CD4-positive, alpha-beta T cell treated with Interleukin-1 beta for 1 hour (primary cell): Measurements from ENCODE around the gene XRCC4.

Experiments
- DNase-seq, 2 donors: peaks; one replicate each; pipeline ENCODE4 v3.0.0-alpha.2; 2020 to 2022

The XRCC4 gene

DNA sequence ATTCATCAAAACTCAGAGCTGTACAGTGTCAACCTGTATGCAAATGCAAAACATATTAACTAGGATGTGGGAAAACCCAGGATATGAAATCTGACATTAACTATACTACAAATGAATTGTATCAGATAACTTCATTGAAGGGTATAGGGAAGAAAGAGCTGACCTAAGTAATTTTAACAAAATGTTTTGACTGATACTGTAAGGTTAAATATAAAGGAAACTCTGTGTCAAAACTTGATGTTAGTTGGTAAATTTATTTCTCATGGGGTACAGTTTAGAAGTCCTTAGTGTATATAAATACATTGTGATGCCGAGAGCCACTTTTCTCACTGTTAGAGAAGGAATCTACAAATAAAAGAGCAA lies 316.1 kb downstream of the XRCC4 start:
- DNase-seq, result no peak

GRCh38 chr5:83394190-83394589 lies 316.8 kb downstream of the XRCC4 start:
- DNase-seq, result no peak

GRCh38 chr5:83396662-83397061 lies 319.3 kb downstream of the XRCC4 start:
- DNase-seq, result no peak

- DNase-seq, result no peak
Observed at GRCh38 chr5:83397658-83398057, 320.3 kb downstream of the XRCC4 start.

DNA sequence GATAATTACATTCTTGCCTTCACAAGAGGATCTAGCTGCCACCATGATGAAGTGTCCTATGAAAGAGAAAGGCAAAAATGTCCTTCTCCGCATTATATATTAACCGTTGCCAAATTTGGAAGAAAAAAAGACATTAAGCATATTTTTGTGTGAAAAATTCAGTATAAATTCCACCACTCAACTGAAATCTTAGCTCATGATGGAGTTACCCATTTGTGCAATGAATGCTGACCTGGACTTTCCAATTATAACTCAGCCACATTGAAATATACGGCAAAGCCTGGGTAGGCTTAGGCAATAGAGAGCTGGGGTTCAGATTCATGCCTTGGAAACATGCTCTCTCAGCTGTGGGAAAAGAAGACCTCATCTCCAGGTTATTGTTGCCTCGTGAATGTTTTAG lies 322.9 kb downstream of the XRCC4 start:
- no peak for DNase-seq

DNA sequence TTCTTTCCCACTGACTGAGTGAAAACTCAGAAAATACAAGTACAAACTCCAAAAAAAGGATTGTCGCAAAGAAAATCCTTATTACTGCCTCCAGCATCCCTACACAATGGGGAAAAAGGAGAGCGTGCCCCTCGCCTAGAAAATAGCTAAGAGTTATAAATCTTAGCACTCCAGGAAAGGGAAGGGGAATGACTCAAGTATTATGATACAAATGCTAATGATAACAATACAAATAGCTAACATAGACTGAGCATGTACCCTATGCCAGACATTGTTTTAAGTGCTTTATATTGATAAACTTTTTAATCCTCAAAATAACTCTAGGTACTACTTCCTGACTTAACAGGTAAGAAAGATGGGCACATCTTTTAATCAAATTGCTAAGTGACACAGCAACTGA lies 323.4 kb downstream of the XRCC4 start:
- no peak for DNase-seq

GRCh38 chr5:83401122-83401731 lies 323.9 kb downstream of the XRCC4 start:
- DNase-seq, result no peak

DNA sequence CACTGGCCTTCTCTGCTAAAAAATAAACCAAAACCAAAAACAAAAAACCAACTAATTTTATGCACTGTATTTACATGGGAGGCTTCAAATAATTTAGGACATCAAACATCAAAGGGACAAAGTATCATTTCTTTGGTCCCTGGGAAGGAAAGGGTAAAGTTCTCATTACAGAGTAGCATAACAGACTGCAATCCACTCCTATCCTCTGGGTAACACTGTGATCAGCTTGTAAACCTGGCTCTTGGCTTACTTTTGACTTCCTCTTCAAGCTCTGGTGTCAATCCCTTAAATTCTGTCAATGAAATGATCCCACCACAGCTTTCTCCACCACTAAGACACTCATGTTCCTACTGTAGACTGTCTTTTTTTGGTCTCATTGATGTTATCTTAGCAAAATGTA lies 324.4 kb downstream of the XRCC4 start:
- DNase-seq, result no peak
